BJ (cell line): ENCODE results near the gene CCDC83. TPM values are rescaled to one million over a fixed set of nuclear protein-coding genes. Genes with fewer than 3 reads are reported as not detected.
"Not testable (repeated sequence)": the region's sequence is repeated elsewhere in the genome, so short reads cannot be mapped to it uniquely, and the experiment has no call there.

ENCODE experiments used
- CTCF ChIA-PET: fragments of 350-600 bp; formaldehyde crosslinking; extraction: SDS; loops from one replicate; lab custom pipeline; 2021; ENCODE audit warnings: antibody characterized with exemption, inconsistent platforms; lab: Yijun Ruan, JAX
- POLR2A ChIA-PET: fragments of 300-600 bp; sonication (Branson Sonifier 250); formaldehyde crosslinking; extraction: SDS; loops from one replicate; lab custom pipeline; 2021; ENCODE audit warnings: antibody characterized with exemption; lab: Charles Lee
- DNase-seq: peaks from one replicate; pipeline ENCODE4 v3.0.0-alpha.2; 2011; ENCODE audit warnings: low read depth
- H3K27me3 ChIP-seq: 2 replicates; pipeline ENCODE4 v1.6.0; 2011; ENCODE audit warnings: low read length; ENCODE audit not compliant: control insufficient read depth, insufficient read depth
- H3K36me3 ChIP-seq: 2 replicates; pipeline ENCODE4 v1.5.1; 2011; ENCODE audit warnings: low read length; ENCODE audit not compliant: control insufficient read depth, insufficient read depth
- H3K4me3 ChIP-seq: 2 replicates; pipeline ENCODE4 v1.5.1; 2011; ENCODE audit warnings: low read depth, mild to moderate bottlenecking, control low read depth, low read length
- polyA plus RNA-seq: library from polyadenylated mRNA; depleted of rRNA; stranded (reverse); fragments of >200 nt; gene quantifications from 2 replicates; pipeline ENCODE4 v1.2.3, GENCODE V29; 2011
- TF ChIP-seq, protein P1 (sequence below): IDR thresholded peaks from 2 replicates; pipeline ENCODE4 v1.5.1; 2011; ENCODE audit warnings: low read depth, mild to moderate bottlenecking, control low read depth, inconsistent platforms, low read length, moderate library complexity; ENCODE audit not compliant: insufficient read depth

CCDC83 gene
- polyA plus RNA-seq, 1 experiment, result not detected

DNA sequence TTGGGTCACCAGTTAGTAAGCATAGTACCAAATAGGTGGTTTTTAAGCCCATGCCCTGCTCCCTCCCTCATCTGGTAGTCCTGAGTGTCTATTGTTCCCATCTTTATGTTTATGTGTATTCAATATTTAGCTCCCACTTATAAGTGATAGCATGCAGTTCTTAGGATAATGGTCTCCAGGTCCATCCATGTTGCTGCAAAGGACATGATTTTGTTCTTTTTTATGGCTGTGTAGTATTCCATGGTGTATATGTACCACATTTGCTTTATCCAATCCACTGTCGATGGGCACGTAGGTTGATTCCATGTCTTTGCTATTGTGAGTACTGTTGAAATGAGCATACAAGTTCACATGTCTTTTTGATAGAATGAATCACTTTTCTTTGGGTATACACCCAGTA is 26.0 kb upstream of the CCDC83 start:
- DNase-seq, result no peak
- Histone ChIP-seq H3K36me3 (no peaks in the 10 kb centered on the region), H3K4me3 (no peak overlapping the region), H3K27me3 (no peaks in the 10 kb centered on the region)
- POLR2A ChIA-PET, result no interaction called here
- TF ChIP-seq, protein P1, sequence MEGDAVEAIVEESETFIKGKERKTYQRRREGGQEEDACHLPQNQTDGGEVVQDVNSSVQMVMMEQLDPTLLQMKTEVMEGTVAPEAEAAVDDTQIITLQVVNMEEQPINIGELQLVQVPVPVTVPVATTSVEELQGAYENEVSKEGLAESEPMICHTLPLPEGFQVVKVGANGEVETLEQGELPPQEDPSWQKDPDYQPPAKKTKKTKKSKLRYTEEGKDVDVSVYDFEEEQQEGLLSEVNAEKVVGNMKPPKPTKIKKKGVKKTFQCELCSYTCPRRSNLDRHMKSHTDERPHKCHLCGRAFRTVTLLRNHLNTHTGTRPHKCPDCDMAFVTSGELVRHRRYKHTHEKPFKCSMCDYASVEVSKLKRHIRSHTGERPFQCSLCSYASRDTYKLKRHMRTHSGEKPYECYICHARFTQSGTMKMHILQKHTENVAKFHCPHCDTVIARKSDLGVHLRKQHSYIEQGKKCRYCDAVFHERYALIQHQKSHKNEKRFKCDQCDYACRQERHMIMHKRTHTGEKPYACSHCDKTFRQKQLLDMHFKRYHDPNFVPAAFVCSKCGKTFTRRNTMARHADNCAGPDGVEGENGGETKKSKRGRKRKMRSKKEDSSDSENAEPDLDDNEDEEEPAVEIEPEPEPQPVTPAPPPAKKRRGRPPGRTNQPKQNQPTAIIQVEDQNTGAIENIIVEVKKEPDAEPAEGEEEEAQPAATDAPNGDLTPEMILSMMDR, result no peak
- CTCF ChIA-PET, result interaction anchor here (2.1 kb wide), 1 partner anchor 26 kb away, joined by 8 read pairs; the partner anchor contains the start of gene CCDC83

DNA sequence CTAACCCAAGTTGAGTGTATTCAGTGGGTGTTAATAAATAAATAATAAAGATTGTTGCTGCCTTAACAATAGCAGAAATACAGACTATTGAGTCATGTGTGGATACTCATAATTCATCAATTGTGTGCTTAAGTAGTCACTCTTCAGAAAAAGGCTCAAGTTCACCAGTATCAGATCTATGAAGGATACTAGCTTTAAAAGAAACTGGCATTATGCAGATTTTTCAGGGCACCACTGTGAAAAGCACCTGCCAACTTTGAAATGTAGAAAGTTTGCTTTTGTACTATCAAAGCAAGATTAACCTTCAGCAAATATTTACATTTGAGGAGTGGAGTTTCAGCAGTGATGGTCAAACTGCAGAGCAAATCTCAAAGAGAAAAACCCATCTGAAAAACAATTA is 24.1 kb upstream of the CCDC83 start:
- POLR2A ChIA-PET, result no interaction called here
- CTCF ChIA-PET, result no interaction called here
- no peaks in the 10 kb centered on the region for H3K36me3 ChIP-seq

DNA sequence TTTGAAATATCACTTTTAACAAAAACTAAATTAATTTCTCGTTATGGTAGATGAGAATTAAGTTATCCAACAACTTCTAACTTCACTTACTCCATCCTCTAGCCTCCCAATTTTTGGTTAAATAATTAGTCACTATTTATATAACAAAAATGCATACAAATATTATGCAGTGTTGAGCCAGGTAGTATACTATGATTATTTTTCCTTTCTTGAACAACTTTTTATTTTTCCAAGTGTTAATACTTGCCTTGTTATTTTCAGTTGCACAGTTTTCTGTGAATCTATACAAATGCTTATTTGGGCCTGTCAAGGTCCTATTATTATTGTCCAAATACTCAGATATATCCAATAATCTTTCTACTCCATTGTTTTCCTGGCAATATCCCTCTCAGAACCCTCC is 19.9 kb upstream of the CCDC83 start:
- TF ChIP-seq, protein P1, result no peak
- H3K27me3 ChIP-seq, result no peaks in the 10 kb centered on the region
- no peak overlapping the region for H3K4me3 ChIP-seq
- no peak for DNase-seq
- H3K36me3 ChIP-seq, result no peaks in the 10 kb centered on the region
- ChIA-PET POLR2A (no interaction called here), CTCF (interaction anchor here (1.5 kb wide), 1 partner anchor 19 kb away, joined by 6 read pairs; no protein-coding TSS in a partner anchor)

More for the DNA sequence above, 24.1 kb upstream of the CCDC83 start:
- Histone ChIP-seq H3K4me3 (no peak overlapping the region), H3K27me3 (no peaks in the 10 kb centered on the region)
- TF ChIP-seq, protein P1, result no peak
- no peak for DNase-seq

DNA sequence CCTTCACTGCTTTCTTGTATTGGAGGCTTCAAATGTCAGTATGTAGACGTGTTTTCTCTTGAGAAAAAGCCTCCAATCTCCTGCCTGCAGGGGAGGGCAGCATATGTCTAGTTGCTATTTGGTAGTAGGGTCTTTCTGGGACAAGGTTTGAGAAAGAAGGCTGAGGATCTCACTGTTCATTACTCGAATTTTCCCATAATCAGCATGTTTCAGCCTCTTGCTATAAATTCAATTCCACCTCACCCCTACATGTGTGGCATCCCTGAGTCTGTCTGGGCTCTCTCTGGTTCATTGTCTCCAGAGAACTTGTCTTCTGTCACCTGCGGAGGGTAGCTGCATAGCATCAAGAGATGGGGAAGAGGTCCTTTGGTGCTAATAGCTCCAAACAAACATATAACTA is 19.5 kb upstream of the CCDC83 start:
- TF ChIP-seq, protein P1, result no peak
- Histone ChIP-seq H3K4me3 (no peak overlapping the region), H3K27me3 (no peaks in the 10 kb centered on the region), H3K36me3 (no peaks in the 10 kb centered on the region)
- ChIA-PET CTCF (interaction anchor here (1.5 kb wide), 1 partner anchor 18 kb away, joined by 6 read pairs; no protein-coding TSS in a partner anchor), POLR2A (no interaction called here)
- DNase-seq, result no peak

DNA sequence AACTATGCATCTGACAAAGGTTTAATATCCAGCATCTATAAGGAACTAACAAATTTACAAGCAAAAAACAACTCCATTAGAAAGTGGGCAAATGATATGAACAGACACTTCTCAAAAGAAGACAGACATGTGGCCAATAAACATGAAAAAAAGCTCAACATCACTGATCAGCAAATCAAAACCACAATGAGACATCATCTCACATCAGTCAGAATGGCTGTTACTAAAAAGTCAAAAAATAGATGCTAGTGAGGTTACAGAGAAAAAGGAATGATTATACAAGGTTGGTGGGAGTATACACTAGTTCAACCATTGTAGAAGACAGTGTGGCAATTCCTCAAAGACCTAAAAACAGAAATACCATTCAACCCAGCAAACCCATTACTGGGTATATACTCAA is 14.3 kb upstream of the CCDC83 start:
- not testable (repeated sequence) for H3K27me3 ChIP-seq, H3K4me3 ChIP-seq, H3K36me3 ChIP-seq, DNase-seq
- POLR2A ChIA-PET, result interaction anchor here (0.7 kb wide), 1 partner anchor 122 kb away, joined by 3 read pairs; no protein-coding TSS in a partner anchor
- CTCF ChIA-PET, result interaction anchor here (1.0 kb wide), 1 partner anchor 14 kb away, joined by 3 read pairs; no protein-coding TSS in a partner anchor

DNA sequence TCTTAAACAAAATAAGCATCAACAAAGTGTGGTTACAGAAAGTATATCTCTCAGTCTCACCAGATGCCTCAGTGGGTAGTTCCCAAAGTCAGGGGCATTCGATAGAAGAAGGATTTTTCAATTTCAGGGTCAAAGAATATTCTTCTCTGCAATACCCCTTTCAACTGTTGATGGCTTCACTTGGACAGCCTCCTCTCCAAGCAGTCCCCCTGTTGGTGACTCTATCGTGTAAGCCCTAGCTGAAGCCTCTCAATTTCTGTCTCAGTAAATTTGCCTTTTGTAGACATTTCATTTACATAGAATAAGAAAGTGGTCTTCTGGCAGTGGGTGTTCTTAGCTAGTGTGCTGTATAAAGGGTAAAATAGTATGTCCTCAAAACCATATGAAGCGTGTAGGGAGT is 11.3 kb upstream of the CCDC83 start:
- TF ChIP-seq, protein P1, result no peak
- no peak for DNase-seq
- ChIA-PET CTCF (interaction anchor here (0.5 to 4.6 kb wide), 3 partner anchors 11 to 372 kb away, joined by 3 to 17 read pairs (median 3); partner anchors contain the start of gene CCDC83), POLR2A (no interaction called here)
- H3K27me3 ChIP-seq, result no peaks in the 10 kb centered on the region
- H3K36me3 ChIP-seq, result no peaks in the 10 kb centered on the region
- H3K4me3 ChIP-seq, result no peak overlapping the region
